HG03520 (cell line): Measurements from ENCODE around the gene MUCL3.
A peak's percentile ranks its signal among the peaks of the same experiment; 100 is the strongest.
"Not testable (repeated sequence)": the region's sequence is repeated elsewhere in the genome, so short reads cannot be mapped to it uniquely, and the experiment has no call there.

ENCODE experiments used
- ATAC-seq: cut with Tn5 transposase; IDR thresholded peaks from one replicate; pipeline ENCODE4 v1.9.1; 2021; ENCODE audit warnings: mild to moderate bottlenecking, moderate library complexity; ENCODE audit not compliant: unreplicated experiment

Gene MUCL3

DNA sequence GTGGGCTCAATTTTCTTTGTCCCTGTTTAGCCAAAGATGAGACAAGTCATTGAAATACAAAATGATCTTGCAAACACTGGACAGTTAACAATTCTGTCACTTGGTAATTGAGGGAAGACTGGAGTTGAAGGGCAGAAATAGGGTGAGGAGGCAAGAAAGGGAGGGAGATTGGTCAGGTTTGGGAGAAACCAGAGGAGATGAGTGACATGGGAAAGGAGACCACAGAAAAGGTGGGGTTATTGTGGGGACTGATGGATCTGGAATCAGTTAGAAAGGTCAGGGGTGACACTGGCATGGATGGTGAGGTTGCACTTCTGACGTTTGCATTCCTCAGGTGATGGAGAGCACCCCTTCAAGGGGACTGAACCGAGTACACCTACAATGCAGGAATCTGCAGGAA, 32.1 kb upstream of the MUCL3 start:
- ATAC-seq: no peak

DNA sequence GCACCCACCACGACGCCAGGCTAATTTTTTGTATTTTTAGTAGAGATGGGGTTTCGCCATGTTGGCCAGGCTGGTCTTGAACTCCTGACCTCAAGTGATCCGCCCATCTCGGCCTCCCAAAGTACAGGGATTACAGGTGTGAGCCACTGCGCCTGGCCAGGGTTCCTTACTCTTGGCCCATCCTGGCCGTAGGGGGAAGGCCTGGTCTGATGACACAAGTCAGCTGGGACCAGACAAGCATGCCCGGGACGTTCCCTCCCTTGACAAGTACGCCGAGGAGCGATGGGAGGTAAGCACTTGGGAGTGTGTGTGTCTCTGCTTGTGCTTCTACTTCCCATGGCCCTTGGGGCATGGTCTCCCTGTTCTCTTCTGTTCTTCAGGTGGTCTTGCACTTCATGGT, 30.3 kb upstream of the MUCL3 start:
- not testable (repeated sequence) for ATAC-seq

DNA sequence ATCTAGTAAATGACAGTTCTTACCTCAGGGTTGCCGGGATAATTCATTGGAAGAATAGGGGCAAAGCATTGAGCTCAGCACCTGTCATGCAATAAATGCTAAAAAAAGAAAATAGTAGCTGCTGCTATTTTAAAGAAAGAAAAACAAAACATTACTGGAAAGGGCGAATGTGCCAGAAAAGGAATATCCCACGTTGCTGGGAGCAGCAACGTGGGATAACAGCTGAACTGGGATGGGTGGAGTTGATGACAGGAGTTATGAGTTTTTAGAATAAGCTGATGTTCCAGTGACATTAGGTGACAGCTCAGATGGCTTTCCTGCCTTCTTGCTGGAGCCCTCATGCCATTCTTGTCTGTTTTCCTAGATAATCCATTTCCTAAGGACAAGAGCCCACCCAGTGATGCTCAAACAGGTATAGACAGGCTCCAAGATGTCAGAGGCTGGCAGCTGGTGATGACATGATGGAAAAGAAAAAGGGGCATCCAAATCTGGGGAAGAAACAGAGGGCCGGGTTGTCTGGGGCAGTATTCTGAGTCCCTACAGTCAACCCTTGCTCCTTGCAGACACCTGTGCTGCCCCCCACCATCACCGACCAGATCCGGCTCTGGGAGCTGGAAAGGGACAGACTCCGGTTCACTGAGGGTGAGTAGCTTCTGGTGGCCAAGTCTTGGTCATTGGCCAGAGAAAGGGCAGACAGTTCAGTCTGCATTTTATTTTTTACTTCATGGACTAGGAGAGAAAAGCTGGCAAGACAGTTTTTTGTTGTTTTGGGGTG, 27.8 kb upstream of the MUCL3 start:
- no peak for ATAC-seq

- no peak for ATAC-seq
These were observed 27.1 kb upstream of the MUCL3 start for GRCh38 chr6:30913721-30914075.

- ATAC-seq: peak; percentile 80
These were observed 26.5 kb upstream of the MUCL3 start, which contains the start of gene VARS2 for GRCh38 chr6:30914076-30914853. Gene VARS2 (plus strand): TSS chr6:30914238. CDS start chr6:30914837, 599 bp downstream.

GRCh38 chr6:30914854-30915590, 25.8 kb upstream of the MUCL3 start:
- no peak for ATAC-seq

- ATAC-seq: no peak
These were observed 25.2 kb upstream of the MUCL3 start for GRCh38 chr6:30915591-30915946.

- ATAC-seq: no peak
These were observed 23.7 kb upstream of the MUCL3 start for GRCh38 chr6:30917041-30917440.

- no peak for ATAC-seq
These were observed 23.3 kb upstream of the MUCL3 start for GRCh38 chr6:30917487-30917886.

DNA sequence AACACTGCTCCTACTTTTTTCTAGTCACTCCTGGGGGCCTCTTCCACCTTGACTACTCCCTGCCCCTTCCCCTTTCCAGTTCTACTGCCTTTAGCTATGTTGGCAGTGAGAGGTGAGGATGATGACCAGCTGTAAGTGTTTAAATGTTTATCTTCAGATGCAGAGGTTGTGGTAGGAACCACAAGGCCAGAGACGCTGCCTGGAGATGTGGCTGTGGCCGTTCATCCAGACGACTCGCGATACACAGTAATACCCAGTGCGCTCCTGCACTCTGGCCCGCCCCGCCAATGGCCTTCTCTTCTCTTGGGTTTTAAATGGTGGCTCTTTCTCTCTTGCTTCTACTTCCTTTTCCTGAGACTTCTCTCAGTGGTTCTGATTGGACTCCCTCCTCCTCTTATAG, 22.1 kb upstream of the MUCL3 start:
- ATAC-seq: no peak

DNA sequence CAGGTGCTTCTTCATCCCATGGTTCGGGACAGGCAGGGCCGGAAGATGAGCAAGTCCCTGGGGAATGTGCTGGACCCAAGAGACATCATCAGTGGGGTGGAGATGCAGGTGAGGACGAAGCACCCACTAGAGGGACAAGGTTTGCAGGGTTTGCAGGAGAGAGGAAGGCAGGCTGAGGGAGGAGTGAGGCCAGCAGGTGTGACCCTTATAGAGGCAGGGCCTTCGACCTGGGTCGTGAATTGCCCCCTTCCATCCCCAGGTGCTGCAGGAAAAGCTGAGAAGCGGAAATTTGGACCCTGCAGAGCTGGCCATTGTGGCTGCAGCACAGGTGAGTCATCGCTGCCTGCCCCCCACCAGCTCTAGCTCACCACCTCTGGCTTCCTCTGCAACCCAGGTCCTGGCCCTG, 18.3 kb upstream of the MUCL3 start:
- no peak for ATAC-seq

- ATAC-seq: not testable (repeated sequence)
These were observed 16.6 kb upstream of the MUCL3 start for GRCh38 chr6:30924040-30924627.

- no peak for ATAC-seq
These were observed 14.1 kb upstream of the MUCL3 start for GRCh38 chr6:30926644-30927043.

DNA sequence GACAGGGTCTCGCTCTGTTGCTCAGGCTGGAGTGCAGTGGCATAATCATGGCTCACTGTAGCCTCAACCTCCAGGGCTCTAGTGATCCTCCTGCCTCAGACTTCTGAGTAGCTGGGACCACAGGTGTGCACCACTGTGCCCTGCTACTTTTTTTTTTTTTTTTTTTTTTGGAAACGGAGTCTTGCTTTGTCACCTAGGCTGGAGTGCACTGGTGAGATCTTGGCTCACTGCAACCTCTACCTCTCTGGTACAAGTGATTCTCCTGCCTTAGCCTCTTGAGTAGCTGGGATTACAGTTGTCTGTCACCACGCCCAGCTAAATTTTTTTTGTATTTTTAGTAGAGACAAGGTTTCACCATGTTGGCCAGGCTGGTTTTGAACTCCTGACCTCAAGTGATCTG, 13.7 kb upstream of the MUCL3 start:
- ATAC-seq: not testable (repeated sequence)

DNA sequence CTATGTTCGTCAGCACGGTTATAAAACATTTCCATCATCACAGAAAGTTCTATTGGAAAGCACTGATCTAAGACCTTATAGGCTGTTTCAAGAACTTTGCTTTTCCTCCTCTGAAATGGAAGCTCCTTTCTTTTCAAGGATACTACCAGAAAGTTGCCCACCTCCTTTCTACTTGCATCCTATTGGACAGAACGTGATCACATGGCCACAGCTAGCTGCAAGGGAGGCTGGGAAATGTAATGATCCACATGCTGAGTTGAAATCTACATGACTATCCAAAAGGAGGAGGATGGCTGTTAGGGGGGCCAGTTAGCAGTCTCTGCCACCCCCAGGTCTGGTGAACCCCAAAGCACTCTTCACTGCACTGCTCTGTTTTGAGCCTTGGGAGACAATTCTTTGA, 12.1 kb upstream of the MUCL3 start:
- no peak for ATAC-seq

DNA sequence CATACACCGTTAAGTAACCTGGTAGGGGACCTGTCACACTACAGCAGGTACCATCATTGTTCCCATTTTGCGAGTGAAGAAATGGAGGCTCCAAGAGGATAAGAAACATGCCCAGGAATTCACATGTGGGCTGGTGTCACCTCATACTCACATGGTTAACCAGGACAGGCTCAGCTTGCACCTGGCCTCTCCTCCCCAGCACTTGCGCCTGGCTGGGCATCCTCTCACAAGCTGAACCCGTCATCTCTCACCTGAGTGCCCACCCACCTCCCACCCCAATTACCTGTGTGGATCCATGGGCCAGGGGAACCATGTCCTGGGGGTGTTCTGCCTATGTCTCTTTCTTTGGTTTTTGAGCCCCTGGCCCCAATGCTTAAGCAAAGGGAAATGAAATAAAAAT, 10.3 kb upstream of the MUCL3 start:
- no peak for ATAC-seq

DNA sequence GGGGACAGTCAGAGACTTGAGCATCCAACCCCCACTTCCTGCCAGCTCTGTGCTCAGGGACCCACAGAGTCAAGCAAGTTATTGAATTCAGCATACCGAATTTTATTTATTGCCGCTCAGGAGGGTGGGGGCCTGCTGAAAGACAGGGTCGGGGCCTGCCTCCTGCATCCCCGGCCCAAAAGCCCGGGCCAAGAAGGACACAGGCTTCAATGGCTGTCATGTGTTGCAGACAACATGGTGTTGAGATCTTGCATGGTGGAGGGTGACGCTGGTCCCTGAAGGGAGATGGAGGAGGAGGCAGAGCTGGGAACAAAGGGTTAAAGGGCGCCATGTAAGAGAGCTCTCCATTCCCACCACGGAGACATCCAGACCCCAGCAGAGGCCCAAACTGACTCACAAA, 9.5 kb upstream of the MUCL3 start:
- no peak for ATAC-seq

DNA sequence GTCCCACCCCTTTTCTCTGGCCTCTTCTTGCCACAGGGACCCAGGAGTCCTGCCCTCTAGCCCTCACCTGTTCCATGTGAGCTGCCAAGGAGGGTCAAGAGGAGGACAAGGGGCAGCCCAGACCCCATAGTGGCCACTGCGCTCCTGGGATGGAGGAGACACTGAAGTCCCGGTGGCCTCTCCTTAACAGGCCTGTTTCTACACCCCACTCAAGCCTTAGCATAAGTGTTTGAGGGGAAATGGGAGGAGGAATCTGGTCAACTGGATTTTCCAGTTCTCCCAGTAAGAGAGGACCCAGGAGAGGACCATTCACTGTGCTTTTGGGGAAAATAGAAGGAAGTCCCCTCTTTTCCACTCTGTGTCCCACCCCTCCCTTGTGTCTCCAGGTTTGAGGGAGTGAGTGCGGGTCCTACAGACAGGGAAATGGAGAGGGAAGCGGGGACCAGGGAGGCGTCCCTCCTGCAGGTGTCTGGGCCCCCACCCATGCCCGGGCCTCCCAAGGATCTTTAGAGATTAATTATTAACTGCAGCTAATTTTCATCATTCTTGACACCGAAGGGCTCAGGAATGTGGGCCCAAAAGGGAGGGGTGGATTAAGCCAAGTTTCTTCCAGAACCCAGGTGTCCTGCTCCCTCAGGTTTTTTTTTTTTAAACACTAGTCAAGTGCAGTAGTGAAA, 8.7 kb upstream of the MUCL3 start, which contains the start of gene SFTA2:
Gene SFTA2 (minus strand): TSS at position 202 of the 677 bp plus-strand sequence. CDS start 74 bp downstream, at position 128.
- no peak for ATAC-seq

DNA sequence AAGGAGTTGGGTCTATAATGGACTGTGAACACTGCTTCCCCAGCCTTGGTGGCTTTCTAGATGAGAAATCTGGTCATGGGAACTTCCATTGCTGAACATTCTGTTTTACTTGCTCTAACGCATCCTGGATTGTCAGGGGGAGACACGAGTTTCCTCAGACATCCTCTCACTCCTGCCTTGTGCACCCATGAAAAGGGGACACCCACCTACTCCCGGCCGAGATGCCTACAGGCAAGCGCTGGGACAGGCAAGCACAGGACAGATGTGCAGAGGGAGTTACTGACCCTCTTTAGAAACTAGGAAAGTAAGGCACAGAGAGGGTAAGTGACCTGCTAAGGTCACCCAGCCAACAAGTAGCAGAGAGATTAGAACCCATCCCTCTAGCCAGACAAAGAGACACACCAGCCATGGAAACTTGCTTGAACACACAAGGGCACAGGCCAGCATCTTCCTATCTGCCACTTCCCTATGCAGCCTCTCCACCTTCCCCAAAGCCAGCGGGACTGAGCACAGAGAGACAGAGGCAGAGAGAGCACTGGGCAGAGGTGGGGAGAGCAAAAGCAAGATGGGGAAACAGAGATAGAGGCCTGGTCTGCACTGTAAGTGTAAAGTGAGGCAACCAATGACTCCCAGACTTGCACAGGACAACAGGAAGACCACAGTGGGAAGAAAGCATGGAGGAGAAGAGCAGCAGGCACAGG, 8.0 kb upstream of the MUCL3 start:
- no peak for ATAC-seq

- no peak for ATAC-seq
These were observed 5.8 kb upstream of the MUCL3 start for GRCh38 chr6:30935018-30935417.
